Forelimb muscle (tissue), 1 donor: ENCODE results near the gene FAM98C. TPM values are rescaled to one million over a fixed set of nuclear protein-coding genes. Genes with fewer than 3 reads are reported as not detected.

Experiments used
- DNase-seq: peaks from one replicate; pipeline ENCODE4 v3.0.0-alpha.2; 2013; ENCODE audit warnings: low read depth
- polyA plus RNA-seq: library from polyadenylated mRNA; unstranded; fragments of 120-200 nt; gene quantifications from one replicate; pipeline ENCODE4 v1.2.1, GENCODE V29; 2013; ENCODE audit not compliant: insufficient read length

FAM98C gene
- polyA plus RNA-seq, 1 donor: 9.5 TPM

DNA sequence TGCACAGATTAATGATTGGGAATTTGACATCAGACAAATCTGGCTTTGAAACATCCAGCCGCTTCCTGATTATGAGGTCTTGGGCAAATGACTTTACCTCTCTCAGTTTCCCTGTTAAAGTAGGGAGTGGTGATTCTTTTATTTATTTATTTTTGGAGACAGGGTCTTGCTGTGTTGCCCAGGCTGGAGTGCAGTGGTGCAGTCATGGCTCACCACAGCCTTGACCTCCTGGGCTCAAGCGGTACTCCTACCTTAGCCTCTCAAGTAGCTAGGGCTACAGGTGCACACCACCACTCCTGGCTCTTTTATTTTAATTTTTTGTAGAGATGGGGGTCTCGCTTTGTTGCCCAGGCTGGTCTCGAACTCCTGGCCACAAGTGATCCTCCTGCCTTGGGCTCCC is 25.8 kb upstream of the FAM98C start:
- DNase-seq: no peak

- no peak for DNase-seq
Measured at GRCh38 chr19:38378866-38379265, 24.0 kb upstream of the FAM98C start.

- DNase-seq: no peak
Measured at GRCh38 chr19:38381138-38381537, 21.8 kb upstream of the FAM98C start.

DNA sequence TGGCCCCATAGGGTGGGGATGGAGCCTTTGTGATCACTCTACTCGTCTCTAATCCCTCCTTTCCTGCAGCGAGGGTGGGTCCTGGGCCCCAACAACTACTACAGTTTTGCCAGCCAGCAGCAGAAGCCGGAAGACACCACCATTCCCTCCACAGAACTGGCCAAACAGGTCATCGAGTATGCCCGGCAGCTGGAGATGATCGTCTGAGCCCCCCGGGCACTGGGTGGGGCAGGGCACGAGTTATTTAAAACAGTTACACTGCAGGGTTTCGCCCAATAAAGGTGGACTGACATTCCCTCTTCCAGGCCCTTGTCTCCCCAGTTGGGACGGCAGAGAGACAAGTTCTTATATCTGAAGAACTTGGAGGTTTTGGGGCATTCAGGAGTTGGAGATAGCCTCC is 19.7 kb upstream of the FAM98C start:
- no peak for DNase-seq

DNA sequence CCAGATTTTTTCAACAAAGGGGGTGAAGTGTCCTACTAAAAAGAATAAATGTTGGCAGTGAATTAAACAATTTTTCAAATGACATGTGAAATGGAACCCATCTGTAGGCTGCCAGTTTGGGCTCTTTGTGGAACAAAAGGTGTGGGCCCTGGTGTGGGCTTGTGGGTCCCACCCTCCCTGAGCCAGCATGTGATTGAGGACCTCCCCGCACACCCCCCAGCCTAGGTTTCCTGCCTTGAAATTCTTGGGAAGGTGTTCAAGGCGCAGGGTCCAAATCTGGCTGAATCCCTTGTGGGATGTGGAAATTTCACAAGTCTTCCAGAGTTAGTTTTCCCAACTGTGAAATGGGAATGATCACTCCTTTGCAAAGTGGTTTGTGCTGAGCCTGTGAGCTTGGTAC is 19.1 kb upstream of the FAM98C start:
- DNase-seq: no peak

- DNase-seq: no peak
Measured at GRCh38 chr19:38384209-38385027, 18.5 kb upstream of the FAM98C start.

GRCh38 chr19:38385057-38385803 is 17.7 kb upstream of the FAM98C start:
- DNase-seq: no peak

GRCh38 chr19:38385804-38386257 is 17.1 kb upstream of the FAM98C start:
- no peak for DNase-seq

- DNase-seq: no peak
Measured at GRCh38 chr19:38386300-38386970, 16.5 kb upstream of the FAM98C start.

DNA sequence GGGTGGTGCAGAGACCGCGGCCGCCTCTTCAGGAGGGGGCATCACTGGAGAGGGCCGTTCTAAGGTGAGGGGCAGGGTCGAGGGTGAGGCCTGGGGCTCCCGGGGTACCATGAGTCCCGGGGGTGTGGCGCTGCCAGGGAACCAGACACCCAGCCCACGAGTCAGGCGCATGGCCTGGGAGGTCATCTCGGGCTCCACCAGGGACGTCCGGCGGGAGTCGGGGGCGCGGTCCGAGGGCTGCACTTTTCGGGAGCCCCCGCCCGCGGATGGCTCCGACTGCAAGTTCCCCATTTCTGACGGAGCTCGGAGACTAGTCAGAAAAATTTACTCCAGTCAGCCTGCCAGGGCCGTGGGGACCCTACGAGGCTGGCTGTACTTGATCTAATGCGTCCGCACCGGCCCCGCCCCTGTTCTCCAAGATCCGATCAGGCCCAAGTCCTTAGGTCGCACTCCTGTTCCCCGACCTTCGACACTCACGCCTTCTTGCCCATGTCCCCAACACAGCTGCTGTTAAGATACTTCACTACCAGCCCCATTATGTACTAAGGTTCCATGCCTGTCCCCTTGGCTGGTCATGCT is 15.8 kb upstream of the FAM98C start:
- no peak for DNase-seq

DNA sequence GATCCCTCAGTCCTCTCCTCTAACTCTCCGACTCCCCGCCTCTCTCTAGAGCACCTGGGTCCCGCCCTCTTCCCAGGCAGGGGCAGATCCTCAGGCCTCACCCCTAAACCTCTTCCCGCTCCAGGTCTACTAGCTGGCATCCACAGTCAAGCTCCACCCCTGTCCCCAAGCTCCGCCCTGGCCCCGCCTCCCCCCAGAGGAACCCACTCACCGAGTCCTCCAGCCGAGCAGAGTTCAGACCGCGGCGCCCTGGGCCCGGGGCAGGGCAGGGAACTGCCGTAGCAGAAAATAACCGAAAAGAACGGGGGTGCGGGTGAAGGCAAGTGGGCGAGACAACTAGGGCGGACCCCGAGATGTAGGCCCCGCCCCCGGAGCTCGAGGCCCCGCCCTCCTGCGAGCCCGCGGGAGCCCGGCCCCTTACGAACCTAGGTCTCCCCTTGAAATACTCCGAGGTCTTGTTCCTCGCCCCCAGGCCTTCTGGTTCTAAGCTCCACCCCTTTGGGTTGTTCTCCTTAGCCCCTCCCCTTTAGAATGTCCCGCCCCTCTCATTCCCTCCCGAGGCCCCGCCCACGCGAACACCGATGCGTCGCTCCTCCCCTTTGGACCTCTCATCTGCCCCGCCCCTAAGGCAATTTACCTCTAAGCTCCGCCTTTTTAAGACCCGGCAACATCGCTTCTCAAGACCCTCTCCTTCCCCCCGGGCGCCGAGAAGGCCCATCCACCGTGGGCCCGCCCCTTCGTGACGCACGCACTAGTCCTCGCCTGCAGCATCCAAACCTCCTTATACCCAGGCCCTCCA is 15.1 kb upstream of the FAM98C start, which contains the start of gene GGN:
GGN (minus strand) TSS at position 485 of the 799 bp plus-strand sequence. CDS start 773 bp downstream, outside the sequence.
- no peak for DNase-seq

DNA sequence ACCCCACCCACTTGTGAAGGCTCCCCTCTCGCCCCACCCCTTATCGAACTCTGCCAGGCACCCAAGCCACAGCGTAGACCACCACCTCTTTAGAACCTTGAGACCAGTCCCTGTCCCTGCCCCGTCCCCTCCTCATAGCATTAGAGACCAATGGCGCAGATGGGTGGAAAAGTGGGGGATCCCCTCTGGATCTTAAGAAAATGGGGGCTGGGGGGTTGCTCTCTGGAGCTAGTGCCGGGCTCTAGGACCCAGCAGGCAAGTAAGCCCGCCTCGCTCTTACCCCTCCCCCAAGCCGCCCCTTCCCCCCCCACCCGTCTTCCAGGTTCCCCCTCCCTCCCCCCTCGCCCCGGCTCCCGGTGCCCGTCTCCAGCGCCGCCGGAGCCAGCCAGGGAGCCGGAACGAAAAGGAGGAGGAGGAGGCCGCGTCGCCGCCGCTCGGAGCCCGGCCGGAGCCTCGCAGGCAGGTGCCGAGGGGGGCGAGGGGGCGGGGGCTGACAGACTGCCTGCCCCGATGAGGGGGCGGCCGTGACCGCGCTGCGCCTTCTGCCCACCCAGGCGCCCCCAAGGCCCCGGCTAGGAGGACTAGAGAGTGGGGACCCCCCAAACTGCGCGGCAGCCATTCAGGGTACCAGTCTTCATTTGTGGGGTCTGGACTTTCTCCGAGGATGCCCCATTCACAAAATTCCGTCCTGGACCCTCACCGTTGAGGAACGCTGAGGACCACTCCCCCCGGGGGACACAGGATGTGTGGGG is 14.4 kb upstream of the FAM98C start, which contains the start of gene SPRED3:
SPRED3 (plus strand) TSS at position 349 of the 752 bp plus-strand sequence. CDS start 1,606 bp downstream, outside the sequence.
- no peak for DNase-seq

DNA sequence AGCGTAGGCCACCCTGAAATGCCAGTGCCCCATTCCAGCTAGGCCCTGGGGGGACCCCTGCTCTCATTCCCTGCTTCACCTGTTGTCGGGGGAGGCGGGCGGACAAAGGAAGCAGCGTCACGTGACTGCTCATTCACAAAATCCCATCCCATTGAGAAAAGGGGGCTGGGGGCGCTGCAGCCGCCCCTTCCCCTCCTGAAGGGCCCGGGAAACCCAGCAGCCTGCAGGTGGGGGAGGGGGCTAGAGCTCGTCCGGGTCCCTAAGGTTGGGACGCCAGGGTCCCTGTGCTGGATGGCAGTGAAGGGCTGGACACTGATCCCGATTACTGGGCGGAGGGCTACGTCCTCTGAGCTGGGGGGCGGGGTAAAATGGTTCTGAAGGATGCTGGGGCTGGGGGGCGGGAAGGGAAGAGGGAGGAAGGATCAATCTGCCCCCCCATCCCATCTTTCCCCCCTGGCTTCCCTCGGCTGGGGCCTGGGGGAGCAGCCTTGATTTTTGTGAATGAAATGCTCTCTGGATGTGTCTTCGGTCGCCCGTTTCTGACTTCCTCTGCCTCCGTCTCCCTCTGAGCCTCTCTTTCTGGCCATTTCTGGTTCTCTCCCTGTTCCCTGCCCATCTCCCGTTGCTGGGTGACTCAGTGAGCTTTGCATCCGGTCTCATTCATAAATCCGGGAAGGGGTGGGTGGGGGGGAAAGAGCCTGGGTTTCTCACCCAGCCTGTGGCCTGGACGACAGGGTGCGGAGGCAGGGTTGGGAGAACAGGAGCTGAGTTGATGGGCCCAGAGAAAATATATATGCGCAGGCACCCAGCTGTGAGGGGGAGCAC is 13.6 kb upstream of the FAM98C start:
- DNase-seq: no peak

DNA sequence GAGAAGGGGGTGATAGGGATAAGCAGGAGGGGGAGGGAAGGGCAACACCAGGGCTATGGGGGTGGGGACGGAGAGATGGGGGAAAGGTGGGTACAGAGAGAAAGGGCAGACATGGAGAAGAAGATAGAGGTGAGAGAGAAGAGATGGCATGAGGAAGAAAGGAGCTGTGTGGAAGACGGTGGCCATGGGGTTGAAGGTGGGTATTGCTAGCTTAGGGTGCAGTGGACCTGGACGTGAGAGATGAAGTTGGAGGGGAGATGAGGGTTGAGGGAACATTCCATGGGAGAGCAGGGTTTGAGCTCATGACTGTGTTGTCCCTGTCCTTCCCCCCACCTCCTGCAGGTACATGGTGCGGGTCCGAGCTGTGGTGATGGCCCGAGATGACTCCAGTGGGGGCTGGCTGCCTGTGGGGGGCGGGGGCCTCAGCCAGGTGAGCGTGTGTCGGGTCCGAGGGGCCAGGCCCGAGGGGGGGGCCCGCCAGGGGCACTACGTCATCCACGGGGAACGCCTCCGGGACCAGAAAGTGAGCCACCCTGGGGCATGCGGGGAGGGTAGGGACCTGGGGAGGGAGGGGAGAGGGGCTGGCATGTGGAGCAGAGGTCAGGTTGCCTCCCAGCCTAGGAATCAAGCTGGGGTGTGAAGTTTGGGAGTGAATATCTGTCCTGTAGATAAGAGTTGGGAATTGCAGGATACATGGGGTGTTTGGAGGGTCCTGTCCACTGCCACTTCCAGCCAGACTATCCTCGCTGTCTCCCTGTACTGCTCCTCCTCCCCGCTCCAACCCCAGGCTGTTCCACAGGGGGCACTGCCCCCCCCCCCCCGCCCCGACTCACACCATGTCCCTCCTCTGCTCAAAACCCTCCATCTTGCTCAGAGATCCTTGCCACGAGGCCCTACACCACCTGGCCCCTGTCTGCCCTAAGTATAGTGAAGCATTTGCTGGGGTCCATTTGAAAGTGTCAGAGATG is 12.7 kb upstream of the FAM98C start:
- DNase-seq: no peak

- DNase-seq: no peak
Measured at GRCh38 chr19:38391911-38392464, 10.9 kb upstream of the FAM98C start.

DNA sequence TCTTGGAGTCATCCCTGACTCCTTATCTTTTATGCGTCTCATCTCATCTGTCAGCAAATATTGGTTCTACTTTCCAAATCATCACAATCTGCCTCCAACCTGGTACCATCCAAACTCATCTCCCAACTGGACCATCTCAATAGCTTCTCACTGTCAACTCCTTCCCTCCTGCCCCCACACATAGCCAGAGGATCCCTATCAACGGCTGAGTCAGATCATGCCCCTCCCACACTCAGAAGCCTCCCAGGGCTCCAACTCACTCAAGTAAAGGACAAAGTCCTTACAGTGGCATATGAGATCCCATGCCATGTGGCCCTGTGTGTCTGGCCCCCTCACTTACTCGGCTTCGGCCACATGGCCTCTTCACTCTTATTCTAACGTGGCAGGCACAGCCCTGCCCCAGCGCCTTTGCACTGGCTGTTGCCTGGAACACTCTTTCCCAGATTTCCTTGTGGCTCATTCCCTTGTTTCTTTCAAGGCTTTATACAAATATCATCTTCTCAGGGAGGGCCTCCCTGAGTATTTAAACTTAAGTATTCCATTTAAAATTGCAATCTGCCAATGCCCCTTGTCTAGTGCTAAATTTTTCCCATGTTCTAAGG is 10.1 kb upstream of the FAM98C start:
- DNase-seq: no peak

DNA sequence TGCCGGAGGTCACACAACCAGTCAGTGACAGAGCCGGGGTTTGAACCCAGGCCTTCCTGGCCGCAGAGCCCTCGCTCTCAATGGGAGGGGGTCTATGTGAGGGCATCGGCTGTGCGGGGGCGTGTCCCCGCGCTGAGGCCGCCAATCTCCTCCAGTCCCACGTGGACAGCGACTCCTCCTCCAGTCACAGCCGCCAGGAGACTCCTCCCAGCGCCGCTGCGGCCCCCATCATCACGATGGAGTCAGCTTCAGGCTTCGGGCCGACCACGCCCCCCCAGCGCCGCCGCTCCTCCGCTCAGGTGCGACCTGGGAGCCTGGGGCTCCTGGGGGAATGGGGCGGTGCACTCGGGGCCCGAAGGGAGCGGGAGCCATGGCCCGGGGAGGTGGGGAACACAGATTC is 8.4 kb upstream of the FAM98C start:
- DNase-seq: no peak
